GM21360 (cell line): ENCODE data around the gene MORC1.
"Not testable (repeated sequence)": the region's sequence is repeated elsewhere in the genome, so short reads cannot be mapped to it uniquely, and the experiment has no call there.

Source experiments
- ATAC-seq: cut with Tn5 transposase; IDR thresholded peaks from one replicate; pipeline ENCODE4 v1.9.1; 2021; ENCODE audit warnings: mild to moderate bottlenecking, moderate library complexity; ENCODE audit not compliant: unreplicated experiment

MORC1 gene

DNA sequence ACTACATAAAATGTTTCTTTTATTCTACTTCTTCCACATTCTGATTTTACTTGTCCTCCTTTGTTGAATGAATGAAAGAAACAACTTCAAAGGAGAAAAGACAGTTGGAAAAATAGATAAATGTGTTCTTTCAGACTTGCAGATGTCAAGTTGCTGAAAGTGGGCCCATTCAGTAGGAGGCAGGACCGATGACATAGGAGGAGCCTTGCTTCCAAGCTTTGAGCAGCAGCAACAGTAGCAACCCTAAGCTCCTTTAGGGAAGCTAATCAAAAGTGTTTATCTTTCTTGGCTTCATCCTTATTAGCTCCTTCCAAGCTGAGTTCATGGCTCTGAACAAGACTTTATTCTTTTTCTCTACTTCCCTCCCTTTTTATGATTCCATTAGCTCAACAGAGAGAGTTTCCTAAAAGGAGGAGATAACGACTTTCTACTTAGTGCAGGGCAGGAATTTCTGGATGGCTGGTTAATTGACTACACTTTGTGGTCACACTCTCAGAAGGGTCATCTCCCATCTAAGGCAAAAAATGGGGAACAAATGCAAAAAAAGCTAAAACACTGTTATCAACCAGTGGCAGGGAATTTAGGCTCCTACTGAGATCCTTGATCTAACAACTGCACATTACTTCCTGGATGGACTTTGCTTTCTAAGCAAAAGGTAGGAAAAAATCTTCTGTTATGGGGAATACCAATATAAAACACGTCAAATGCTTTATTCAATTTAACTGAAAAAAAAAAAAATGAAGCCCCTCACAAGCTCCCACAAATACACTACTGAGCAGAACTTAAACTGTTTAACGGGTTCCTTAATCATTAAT lies 4.8 kb downstream of the MORC1 start:
- ATAC-seq = no peak

DNA sequence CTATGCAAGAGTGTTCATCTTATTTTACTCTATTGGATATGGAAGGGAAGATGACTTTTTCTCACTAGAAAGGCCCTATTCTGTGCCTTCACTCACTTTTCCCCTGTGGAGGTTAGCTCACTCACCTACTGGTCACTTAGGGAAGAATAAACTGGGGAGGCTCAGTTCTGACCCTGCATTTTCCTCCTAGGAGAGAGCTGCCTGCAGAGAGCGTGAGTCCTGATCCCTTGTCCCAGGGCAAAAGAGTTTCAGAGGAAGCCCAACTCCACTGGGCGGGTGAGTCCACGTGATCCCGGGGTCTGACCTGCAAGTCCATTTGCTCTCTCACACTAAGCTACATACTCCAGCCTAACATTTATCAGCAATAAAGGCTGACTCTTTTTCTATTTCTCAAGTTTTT lies 8.4 kb downstream of the MORC1 start:
- no peak for ATAC-seq

- ATAC-seq = no peak
These were observed 19.8 kb downstream of the MORC1 start for GRCh38 chr3:109098079-109098644.

GRCh38 chr3:109095166-109095565 lies 22.8 kb downstream of the MORC1 start:
- ATAC-seq = no peak

- no peak for ATAC-seq
These were observed 24.4 kb downstream of the MORC1 start for GRCh38 chr3:109093561-109093960.

DNA sequence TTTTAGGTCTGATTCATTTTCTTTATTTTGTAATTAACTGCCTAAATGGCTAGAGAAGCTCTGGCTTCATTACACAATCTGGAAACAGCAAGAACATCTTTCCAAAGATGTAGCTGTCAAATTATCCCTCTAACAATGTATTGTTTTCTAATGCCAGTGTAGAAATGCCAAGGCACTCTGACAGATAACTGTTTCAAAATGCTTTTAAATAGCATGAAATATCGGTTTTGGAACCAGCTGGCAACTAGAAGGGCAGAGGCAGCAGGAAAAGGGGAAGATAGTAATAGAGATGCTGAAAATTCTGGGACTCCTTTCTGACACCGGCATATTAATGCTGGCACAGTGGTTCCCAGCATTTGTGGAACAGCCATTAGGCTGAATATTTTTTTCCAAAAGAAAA lies 26.1 kb downstream of the MORC1 start:
- ATAC-seq = no peak

DNA sequence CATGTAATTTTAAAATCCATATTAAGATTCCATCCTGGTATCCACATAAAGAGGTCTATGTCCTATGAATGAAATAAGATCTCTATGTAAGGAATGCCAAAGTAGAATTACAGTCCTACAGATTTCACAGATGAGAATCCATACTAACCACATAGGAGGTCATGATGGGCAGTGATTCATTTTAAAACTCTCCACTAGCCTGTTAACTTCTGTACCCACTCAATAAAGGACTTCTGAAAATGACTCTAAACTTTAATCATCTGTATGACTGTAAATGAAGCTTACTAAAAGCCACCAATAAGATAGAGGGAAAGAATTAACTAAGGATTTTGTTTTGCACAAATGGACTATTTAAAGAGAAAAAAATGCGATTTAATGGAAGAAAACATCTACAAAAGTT lies 28.7 kb downstream of the MORC1 start:
- no peak for ATAC-seq

GRCh38 chr3:109081746-109082510 lies 36.0 kb downstream of the MORC1 start:
- peak; percentile 98 for ATAC-seq

- ATAC-seq = not testable (repeated sequence)
These were observed 37.8 kb downstream of the MORC1 start for GRCh38 chr3:109080090-109080489.

DNA sequence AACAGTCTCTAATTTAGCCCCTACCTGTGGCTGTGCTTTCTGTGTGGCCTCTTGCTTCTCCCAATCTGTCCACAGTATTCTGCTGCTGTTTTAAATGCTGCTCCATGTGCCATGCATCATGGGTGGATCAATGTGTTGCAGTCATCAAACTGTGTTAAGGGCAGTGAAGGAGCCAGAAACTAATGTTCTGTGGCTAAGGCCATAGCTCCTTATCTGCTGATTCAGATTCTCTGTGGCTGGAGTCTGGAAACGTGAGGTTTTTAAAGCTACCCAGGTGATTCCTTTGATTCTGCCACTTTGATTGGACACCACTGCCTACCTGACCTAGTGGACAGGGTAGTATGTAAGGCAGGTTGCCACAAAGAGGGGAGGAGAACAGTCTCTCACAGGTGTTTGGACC lies 44.8 kb downstream of the MORC1 start:
- ATAC-seq = no peak

DNA sequence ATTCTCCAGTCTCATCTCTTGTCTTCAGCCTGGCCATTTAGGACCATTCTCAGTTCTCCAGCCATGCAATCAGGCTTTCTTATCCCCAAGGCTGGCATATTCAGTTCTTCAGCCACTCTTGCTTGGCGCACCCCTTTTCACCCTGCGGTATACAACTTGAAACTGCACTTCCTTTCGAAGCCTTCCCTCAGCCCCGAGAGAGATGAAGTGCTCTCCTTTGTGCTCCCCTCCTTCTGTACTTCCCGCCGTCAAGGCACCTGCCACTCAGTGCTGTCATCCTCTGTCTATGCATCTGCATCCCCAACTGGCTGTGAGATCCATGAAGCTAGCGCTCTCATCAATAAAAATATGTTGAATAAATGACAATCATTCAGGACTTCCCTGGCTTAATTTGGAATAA lies 45.7 kb downstream of the MORC1 start:
- peak; percentile 90 for ATAC-seq

GRCh38 chr3:109071350-109072142 lies 46.4 kb downstream of the MORC1 start:
- peak; percentile 60 for ATAC-seq

- ATAC-seq = no peak
These were observed 47.7 kb downstream of the MORC1 start for GRCh38 chr3:109070211-109070610.

DNA sequence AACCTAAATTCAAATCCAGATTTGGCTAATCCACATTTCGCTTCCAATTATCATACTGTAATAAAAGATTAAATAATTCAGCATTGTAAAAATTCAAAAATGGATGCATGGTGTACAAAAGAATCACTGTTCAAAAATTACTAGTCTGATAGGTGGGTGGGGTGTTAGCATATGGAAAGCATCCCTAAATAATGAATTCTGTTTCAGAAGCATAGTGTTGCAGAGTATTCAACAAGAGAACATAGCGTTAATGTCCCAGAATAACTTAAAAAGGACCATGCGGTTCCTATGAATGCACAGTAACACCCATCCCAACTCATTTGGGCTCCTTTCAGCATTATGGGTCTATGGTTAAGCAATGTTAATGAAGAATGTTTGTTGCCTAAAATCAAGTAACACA lies 51.1 kb downstream of the MORC1 start:
- ATAC-seq = no peak

GRCh38 chr3:109059264-109059663 lies 58.7 kb downstream of the MORC1 start:
- peak; percentile 89 for ATAC-seq

- no peak for ATAC-seq
These were observed 60.3 kb downstream of the MORC1 start for GRCh38 chr3:109057616-109058015.

DNA sequence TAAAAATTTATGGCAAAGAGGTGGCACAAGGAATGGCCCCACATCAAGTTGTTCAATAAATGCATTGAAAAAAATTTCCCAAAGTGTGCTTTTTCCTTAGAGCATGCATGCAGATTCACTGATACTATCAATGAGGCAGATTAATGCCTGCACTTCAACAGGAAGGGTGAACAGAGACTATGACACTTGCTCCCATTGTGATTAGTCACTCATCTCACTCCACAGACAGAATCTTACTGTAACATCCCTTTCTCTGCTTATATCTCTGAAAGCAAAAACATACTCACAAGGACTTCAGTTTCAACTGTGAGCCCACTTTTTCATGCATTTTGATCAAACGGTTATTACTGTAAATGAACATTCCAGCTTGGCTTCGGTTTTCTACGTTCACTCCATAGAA lies 60.9 kb downstream of the MORC1 start:
- ATAC-seq = no peak

DNA sequence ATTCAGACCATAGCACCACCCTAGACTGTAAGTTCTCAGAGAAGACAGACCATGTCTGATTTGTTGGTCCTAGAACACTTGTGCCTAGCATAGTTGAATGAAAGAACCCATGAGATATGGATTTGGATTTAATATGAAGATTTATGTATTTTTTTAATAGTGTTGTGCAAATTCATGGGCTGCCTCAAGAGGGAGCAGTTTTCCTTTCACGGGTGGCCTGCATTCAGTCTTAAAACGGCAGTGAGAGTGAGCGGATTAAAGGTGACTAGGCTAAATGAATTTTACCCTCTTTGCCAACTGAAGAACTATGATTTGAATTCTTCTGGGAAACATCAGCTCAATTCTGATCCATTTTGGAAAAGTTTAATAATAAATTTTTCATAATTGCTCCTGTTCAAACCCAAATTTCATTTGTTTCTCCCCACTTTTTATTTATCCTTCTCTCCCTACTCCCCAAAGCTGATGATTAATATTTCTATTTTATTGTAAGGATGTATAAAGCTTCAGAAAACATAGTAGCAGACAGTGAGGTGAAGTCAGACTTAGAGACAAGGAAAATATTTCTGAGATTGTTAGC lies 67.3 kb downstream of the MORC1 start:
- peak; percentile 81 for ATAC-seq

- no peak for ATAC-seq
These were observed 70.6 kb downstream of the MORC1 start for GRCh38 chr3:109047366-109047765.

DNA sequence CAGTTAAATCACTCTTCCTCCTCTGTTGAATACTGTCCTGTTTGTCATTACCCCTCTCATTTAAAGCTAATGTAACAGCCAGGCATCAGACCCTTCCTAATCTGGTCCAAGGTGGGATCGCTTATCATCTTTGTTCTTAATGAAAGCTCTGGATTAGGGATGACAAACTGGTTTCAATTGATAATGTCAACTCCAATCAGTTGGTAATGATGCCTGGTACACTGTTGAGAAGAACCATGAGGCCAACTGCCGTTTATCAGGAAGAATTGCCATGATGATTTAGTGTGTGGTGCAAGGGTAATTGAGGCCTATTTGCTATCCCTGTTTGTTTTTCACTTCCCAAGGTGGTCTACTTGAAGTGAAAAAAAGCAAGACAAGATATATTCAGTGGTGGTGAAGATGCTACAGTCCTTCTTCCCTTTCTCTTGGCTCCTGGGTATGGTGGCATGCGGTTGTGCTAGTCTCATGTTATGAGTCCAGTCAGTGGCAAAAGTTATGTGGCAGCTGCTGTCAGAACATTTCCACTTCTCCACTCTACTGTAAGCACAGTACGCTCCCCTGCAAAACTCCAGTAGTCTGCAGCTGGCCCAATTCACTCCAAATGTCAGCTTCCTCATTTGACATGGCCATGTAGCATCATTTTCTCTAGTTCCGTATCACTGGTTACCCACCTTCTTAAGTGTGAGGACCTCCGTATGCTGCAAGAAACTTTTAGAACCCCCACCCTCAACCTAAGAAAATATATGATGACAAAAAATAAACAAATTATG lies 72.5 kb downstream of the MORC1 start:
- no peak for ATAC-seq
